Measurements from ENCODE around the gene NEMP2.
"Not testable (repeated sequence)": the region's sequence is repeated elsewhere in the genome, so short reads cannot be mapped to it uniquely, and the experiment has no call there.

The NEMP2 gene

GRCh38 chr2:190511104-190511503, 23.4 kb downstream of the NEMP2 start:
- Histone ChIP-seq H3K27ac (no peak overlapping the region), H3K4me3 (ENCODE audit: low read depth, low read length) (no peak overlapping the region), H3K36me3 (replicated peaks) (no peaks in the 10 kb centered on the region), H3K27me3 (replicated peaks) (no peaks in the 10 kb centered on the region)
- peak; percentile 50 for TF ChIP-seq CTCF (IDR thresholded peaks at IDR 0.05; ENCODE audit: low read depth, low read length, missing control alignments)
- no peak for DNase-seq
- in situ Hi-C loops (cut with HindIII; ENCODE audit: low pct_ligation_motif_present, low sequenced_read_pairs) = no loop called here

- in situ Hi-C loops (cut with HindIII; ENCODE audit: low pct_ligation_motif_present, low sequenced_read_pairs); H3K4me3 ChIP-seq (ENCODE audit: low read depth, low read length); H3K27me3 ChIP-seq (replicated peaks); DNase-seq; H3K27ac ChIP-seq; H3K36me3 ChIP-seq (replicated peaks): not testable (repeated sequence)
Observed at GRCh38 chr2:190509895-190510294, 24.6 kb downstream of the NEMP2 start.

GRCh38 chr2:190507135-190507534, 27.4 kb downstream of the NEMP2 start:
- Histone ChIP-seq H3K27ac (no peak overlapping the region), H3K36me3 (replicated peaks) (no peaks in the 10 kb centered on the region), H3K27me3 (replicated peaks) (no peaks in the 10 kb centered on the region), H3K4me3 (ENCODE audit: low read depth, low read length) (no peak overlapping the region)
- DNase-seq = no peak
- in situ Hi-C loops (cut with HindIII; ENCODE audit: low pct_ligation_motif_present, low sequenced_read_pairs) = no loop called here
- no peak for TF ChIP-seq CTCF (IDR thresholded peaks at IDR 0.05; ENCODE audit: low read depth, low read length, missing control alignments)

- in situ Hi-C loops (cut with HindIII; ENCODE audit: low pct_ligation_motif_present, low sequenced_read_pairs) = no loop called here
- DNase-seq = no peak
- no peak overlapping the region for H3K27ac ChIP-seq
- no peak overlapping the region for H3K4me3 ChIP-seq (ENCODE audit: low read depth, low read length)
- no peak for TF ChIP-seq CTCF (IDR thresholded peaks at IDR 0.05; ENCODE audit: low read depth, low read length, missing control alignments)
- no peaks in the 10 kb centered on the region for H3K36me3 ChIP-seq (replicated peaks)
- H3K27me3 ChIP-seq (replicated peaks) = no peaks in the 10 kb centered on the region
Observed at GRCh38 chr2:190506666-190507065, 27.9 kb downstream of the NEMP2 start.

GRCh38 chr2:190505696-190506095, 28.8 kb downstream of the NEMP2 start:
- no peak for TF ChIP-seq CTCF (IDR thresholded peaks at IDR 0.05; ENCODE audit: low read depth, low read length, missing control alignments)
- Histone ChIP-seq H3K4me3 (ENCODE audit: low read depth, low read length) (no peak overlapping the region), H3K36me3 (replicated peaks) (no peaks in the 10 kb centered on the region), H3K27ac (no peak overlapping the region), H3K27me3 (replicated peaks) (no peaks in the 10 kb centered on the region)
- no peak for DNase-seq
- in situ Hi-C loops (cut with HindIII; ENCODE audit: low pct_ligation_motif_present, low sequenced_read_pairs) = no loop called here

GRCh38 chr2:190504912-190505311, 29.6 kb downstream of the NEMP2 start:
- Histone ChIP-seq H3K4me3 (ENCODE audit: low read depth, low read length) (no peak overlapping the region), H3K27ac (no peak overlapping the region), H3K27me3 (replicated peaks) (no peaks in the 10 kb centered on the region), H3K36me3 (replicated peaks) (no peaks in the 10 kb centered on the region)
- in situ Hi-C loops (cut with HindIII; ENCODE audit: low pct_ligation_motif_present, low sequenced_read_pairs) = no loop called here
- no peak for TF ChIP-seq CTCF (IDR thresholded peaks at IDR 0.05; ENCODE audit: low read depth, low read length, missing control alignments)
- no peak for DNase-seq

Measured in brain microvascular endothelial cell (primary cell).